SK-N-MC (cell line): ENCODE measurements around the gene IFI27L2.

ENCODE experiments used
- DNase-seq: peaks from one replicate; pipeline ENCODE4 v3.0.0-alpha.2; 2011; ENCODE audit warnings: low read depth, low spot score
- H3K27ac ChIP-seq: fragments of 200-600 bp; sonication (generic); 2 replicates; pipeline ENCODE4 v1.5.1; 2016; ENCODE audit warnings: mixed run types
- H3K36me3 ChIP-seq: fragments of 200-600 bp; sonication (generic); 2 replicates; pipeline ENCODE4 v1.6.1; 2017; ENCODE audit warnings: antibody characterized with exemption, low read length, mixed read lengths; ENCODE audit not compliant: insufficient read depth
- H3K4me3 ChIP-seq: fragments of 200-600 bp; sonication (generic); 2 replicates; pipeline ENCODE4 v1.5.1; 2016
- H3K9ac ChIP-seq: fragments of 200-600 bp; sonication (generic); 2 replicates; pipeline ENCODE4 v1.8.0; 2017; ENCODE audit warnings: mixed run types, mixed read lengths; ENCODE audit not compliant: insufficient read length
- H3K9me3 ChIP-seq: fragments of 200-600 bp; sonication (generic); 2 replicates; pipeline ENCODE4 v1.6.1; 2017; ENCODE audit warnings: low read depth, mild to moderate bottlenecking, antibody characterized with exemption, low read length, moderate library complexity, mixed read lengths
- EZH2 ChIP-seq: fragments of 200-600 bp; sonication (generic); IDR thresholded peaks from one replicate; pipeline ENCODE4 v1.6.1; 2017; ENCODE audit warnings: antibody characterized with exemption
- FOXP2 ChIP-seq: optimal IDR thresholded peaks from 2 replicates; pipeline ENCODE3; 2011; ENCODE audit warnings: mild to moderate bottlenecking, moderate library complexity; ENCODE audit not compliant: insufficient read depth; ENCODE audit errors: extremely low read length, control extremely low read depth
- POLR2AphosphoS5 ChIP-seq: IDR thresholded peaks from 2 replicates; pipeline ENCODE4 v1.6.1; 2012; ENCODE audit warnings: mild to moderate bottlenecking, low read depth, low read length, borderline replicate concordance

Gene IFI27L2

DNA sequence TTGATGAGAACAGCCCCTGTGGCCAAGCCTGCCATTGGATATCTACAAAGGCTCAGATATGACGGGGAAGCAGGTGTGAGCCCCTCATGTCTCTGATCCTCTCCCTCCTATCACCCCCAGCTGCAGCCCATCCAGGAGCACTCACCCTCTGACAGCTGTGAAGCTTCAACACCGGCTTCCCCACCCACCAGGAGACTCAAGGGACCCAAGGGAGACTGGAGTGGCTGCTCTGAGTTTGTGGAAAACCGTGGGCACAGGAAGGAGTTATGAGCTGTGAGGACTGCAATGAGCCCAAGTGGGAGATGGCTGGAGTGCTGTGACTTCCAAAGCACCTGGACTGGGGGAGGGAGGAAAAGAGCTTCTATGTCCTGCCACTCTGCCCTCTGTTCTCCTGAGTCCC is 7.9 kb downstream of the IFI27L2 start:
- Histone ChIP-seq H3K4me3 (no peak overlapping the region), H3K27ac (no peak overlapping the region), H3K9ac (no peak overlapping the region), H3K9me3 (no peaks in the 10 kb centered on the region), H3K36me3 (no peaks in the 10 kb centered on the region)
- no peak for DNase-seq
- TF ChIP-seq POLR2AphosphoS5, result no peak
- TF ChIP-seq FOXP2, result no peak
- no peak for TF ChIP-seq EZH2

GRCh38 chr14:94120667-94121340 is 8.6 kb downstream of the IFI27L2 start:
- Histone ChIP-seq H3K9me3 (no peaks in the 10 kb centered on the region), H3K4me3 (no peak overlapping the region), H3K9ac (no peak overlapping the region), H3K27ac (no peak overlapping the region), H3K36me3 (no peaks in the 10 kb centered on the region)
- DNase-seq, result no peak
- TF ChIP-seq EZH2, result no peak
- TF ChIP-seq FOXP2, result no peak
- TF ChIP-seq POLR2AphosphoS5, result no peak

- Histone ChIP-seq H3K27ac (no peak overlapping the region), H3K4me3 (no peak overlapping the region), H3K36me3 (no peaks in the 10 kb centered on the region), H3K9ac (no peak overlapping the region), H3K9me3 (no peaks in the 10 kb centered on the region)
- no peak for TF ChIP-seq FOXP2
- TF ChIP-seq POLR2AphosphoS5, result no peak
- TF ChIP-seq EZH2, result no peak
- no peak for DNase-seq
Observed at GRCh38 chr14:94119071-94119470, 10.3 kb downstream of the IFI27L2 start.

DNA sequence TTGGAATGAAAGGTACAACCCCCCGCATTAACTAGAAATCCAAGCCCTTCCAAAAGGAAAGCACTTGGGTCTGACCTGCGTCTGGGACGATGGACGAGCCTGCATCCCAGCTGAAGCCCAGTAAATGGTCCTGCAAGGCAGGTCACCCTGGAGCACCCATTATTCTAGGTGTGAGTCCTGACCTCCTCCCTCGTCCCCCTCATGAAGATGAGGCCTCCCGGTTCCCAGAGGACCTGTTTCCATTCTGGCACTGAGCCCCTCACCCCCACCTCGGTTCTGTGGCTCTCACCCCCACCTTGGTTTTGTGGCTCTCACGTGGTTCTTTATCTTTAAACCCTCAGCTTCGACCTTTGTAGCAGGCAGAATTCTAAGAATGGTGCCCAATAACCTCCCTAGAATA is 11.5 kb downstream of the IFI27L2 start:
- TF ChIP-seq EZH2 (no peak), POLR2AphosphoS5 (no peak), FOXP2 (no peak)
- Histone ChIP-seq H3K9ac (no peak overlapping the region), H3K36me3 (no peaks in the 10 kb centered on the region), H3K4me3 (no peak overlapping the region), H3K27ac (no peak overlapping the region), H3K9me3 (no peaks in the 10 kb centered on the region)
- DNase-seq, result no peak

DNA sequence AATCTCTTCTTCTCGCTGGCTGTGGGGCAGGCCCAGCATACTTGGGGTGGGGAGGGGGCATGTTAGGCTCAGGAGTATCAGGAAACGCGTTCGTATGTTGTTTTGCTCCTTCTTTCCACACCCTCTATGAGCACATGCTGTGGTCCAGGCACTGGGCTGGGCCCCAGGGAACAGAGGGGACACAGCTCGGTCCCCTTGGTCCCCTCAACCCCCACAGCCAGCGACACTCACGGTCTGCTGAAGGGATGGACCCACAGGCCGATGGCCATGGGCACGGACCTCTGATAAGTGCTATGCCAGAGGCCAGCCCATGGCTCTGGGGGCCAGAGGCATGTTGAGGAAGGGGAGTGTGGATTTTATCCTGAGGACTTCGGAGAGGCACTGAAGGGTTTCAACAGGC is 12.7 kb downstream of the IFI27L2 start:
- Histone ChIP-seq H3K9ac (no peak overlapping the region), H3K36me3 (no peaks in the 10 kb centered on the region), H3K27ac (no peak overlapping the region), H3K9me3 (no peaks in the 10 kb centered on the region), H3K4me3 (no peak overlapping the region)
- TF ChIP-seq EZH2 (no peak), FOXP2 (no peak), POLR2AphosphoS5 (no peak)
- no peak for DNase-seq

DNA sequence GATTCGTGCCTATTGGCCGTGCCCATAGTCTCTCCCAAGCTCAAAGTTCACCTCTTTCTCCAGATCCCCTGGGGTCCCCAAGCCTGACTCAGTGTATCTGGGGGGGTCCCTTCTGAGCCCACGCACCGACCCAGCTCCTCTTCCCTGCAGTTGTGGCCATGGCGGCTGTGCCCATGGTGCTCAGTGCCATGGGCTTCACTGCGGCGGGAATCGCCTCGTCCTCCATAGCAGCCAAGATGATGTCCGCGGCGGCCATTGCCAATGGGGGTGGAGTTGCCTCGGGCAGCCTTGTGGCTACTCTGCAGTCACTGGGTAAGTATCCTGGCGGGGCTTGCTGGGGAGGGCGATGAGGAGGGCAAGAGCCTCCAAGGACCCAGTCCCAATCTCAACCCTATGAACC is 13.8 kb downstream of the IFI27L2 start:
- TF ChIP-seq POLR2AphosphoS5 (no peak), FOXP2 (no peak), EZH2 (no peak)
- Histone ChIP-seq H3K4me3 (no peak overlapping the region), H3K27ac (no peak overlapping the region), H3K9ac (no peak overlapping the region), H3K36me3 (no peaks in the 10 kb centered on the region), H3K9me3 (no peaks in the 10 kb centered on the region)
- no peak for DNase-seq

- Histone ChIP-seq H3K36me3 (no peaks in the 10 kb centered on the region), H3K27ac (no peak overlapping the region), H3K9me3 (no peaks in the 10 kb centered on the region), H3K4me3 (no peak overlapping the region), H3K9ac (no peak overlapping the region)
- TF ChIP-seq POLR2AphosphoS5, result no peak
- TF ChIP-seq FOXP2, result no peak
- TF ChIP-seq EZH2, result no peak
- DNase-seq, result no peak
Observed at GRCh38 chr14:94115058-94115591, 14.3 kb downstream of the IFI27L2 start.

GRCh38 chr14:94114589-94115057 is 14.8 kb downstream of the IFI27L2 start:
- no peak for DNase-seq
- Histone ChIP-seq H3K9ac (no peak overlapping the region), H3K27ac (no peak overlapping the region), H3K4me3 (no peak overlapping the region), H3K36me3 (no peaks in the 10 kb centered on the region), H3K9me3 (no peaks in the 10 kb centered on the region)
- TF ChIP-seq POLR2AphosphoS5, result no peak
- TF ChIP-seq FOXP2, result no peak
- TF ChIP-seq EZH2, result no peak
